ENCODE data around the gene ACACA. TPM values are rescaled to one million over a fixed set of nuclear protein-coding genes. Genes with fewer than 3 reads are reported as not detected.
"Not testable (repeated sequence)": the region's sequence is repeated elsewhere in the genome, so short reads cannot be mapped to it uniquely, and the experiment has no call there.

ACACA gene
- total RNA-seq, 1 donor from 2014 or later: 42.4 TPM

GRCh38 chr17:37410357-37410756 lies 3.7 kb upstream of the ACACA start:
- no peak for ATAC-seq (ENCODE audit: low read depth)
- H3K4me3 Mint-ChIP-seq: no peak overlapping the region
- TF ChIP-seq, protein P1, sequence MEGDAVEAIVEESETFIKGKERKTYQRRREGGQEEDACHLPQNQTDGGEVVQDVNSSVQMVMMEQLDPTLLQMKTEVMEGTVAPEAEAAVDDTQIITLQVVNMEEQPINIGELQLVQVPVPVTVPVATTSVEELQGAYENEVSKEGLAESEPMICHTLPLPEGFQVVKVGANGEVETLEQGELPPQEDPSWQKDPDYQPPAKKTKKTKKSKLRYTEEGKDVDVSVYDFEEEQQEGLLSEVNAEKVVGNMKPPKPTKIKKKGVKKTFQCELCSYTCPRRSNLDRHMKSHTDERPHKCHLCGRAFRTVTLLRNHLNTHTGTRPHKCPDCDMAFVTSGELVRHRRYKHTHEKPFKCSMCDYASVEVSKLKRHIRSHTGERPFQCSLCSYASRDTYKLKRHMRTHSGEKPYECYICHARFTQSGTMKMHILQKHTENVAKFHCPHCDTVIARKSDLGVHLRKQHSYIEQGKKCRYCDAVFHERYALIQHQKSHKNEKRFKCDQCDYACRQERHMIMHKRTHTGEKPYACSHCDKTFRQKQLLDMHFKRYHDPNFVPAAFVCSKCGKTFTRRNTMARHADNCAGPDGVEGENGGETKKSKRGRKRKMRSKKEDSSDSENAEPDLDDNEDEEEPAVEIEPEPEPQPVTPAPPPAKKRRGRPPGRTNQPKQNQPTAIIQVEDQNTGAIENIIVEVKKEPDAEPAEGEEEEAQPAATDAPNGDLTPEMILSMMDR (IDR thresholded peaks at IDR 0.05): no peak
- POLR2A ChIA-PET: interaction anchor here (0.6 to 1.2 kb wide), 2 partner anchors 14 to 56 kb away, joined by 3 read pairs; no protein-coding TSS in a partner anchor
- CTCF ChIA-PET: no interaction called here
- peaks cover 42% of the 10 kb centered on the region for H3K36me3 Mint-ChIP-seq (ENCODE audit: low read depth)
- peaks cover 25% of the 10 kb centered on the region for H3K4me1 Mint-ChIP-seq
- intact Hi-C loops (cut with micrococcal nuclease): no loop called here
- DNase-seq: no peak
- H3K9me3 Mint-ChIP-seq: no peaks in the 10 kb centered on the region
- no peaks in the 10 kb centered on the region for H3K27me3 Mint-ChIP-seq
- H3K27ac Mint-ChIP-seq: no peak overlapping the region

- POLR2A ChIA-PET: interaction anchor here (0.7 to 1.5 kb wide), 2 partner anchors 29 to 48 kb away, joined by 5 read pairs; no protein-coding TSS in a partner anchor
- H3K4me1 Mint-ChIP-seq: peaks cover 31% of the 10 kb centered on the region
- H3K9me3 Mint-ChIP-seq; CTCF ChIA-PET; DNase-seq; intact Hi-C loops (cut with micrococcal nuclease); H3K27me3 Mint-ChIP-seq; ATAC-seq (ENCODE audit: low read depth): not testable (repeated sequence)
- H3K4me3 Mint-ChIP-seq: peak overlapping the region; percentile 87
- H3K27ac Mint-ChIP-seq: peak overlapping the region; percentile 46
- peaks cover 22% of the 10 kb centered on the region for H3K36me3 Mint-ChIP-seq (ENCODE audit: low read depth)
Observed at GRCh38 chr17:37408145-37408479, 1.5 kb upstream of the ACACA start.

DNA sequence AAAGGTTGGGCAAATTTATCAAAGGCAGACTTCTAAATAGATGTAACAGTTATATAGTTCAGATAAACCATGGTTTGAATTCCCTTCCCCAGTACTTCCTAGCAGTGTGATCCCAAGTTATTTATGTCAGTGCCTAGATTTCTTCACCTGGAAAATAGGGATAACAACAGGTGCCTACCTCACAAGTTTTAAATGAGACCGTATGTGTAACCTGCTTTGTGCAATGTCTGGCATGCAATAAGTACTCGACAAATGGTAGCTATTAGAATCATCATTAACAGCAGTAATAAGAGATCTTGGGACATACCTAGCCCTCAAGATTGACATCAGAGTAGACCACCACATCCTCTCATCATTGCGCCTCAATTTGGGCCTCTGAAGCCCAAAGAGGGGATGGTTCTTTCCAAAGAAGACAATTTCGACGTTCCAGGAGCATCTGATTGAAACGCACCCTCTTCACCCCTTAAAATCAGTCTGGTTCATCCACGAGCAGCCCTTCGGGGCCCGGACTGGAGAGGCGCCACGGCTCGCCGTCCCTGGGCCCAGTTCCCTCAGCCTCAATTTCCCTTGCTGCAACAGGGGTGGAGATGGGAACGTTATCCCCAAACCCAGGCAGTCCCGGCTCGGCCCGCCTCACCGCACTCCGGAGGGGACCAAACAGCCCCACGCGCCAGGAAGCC lies 541 bp downstream of the ACACA start:
- TF ChIP-seq, protein P1 (IDR thresholded peaks at IDR 0.05): no peak
- no peaks in the 10 kb centered on the region for H3K27me3 Mint-ChIP-seq
- no peaks in the 10 kb centered on the region for H3K9me3 Mint-ChIP-seq
- DNase-seq: no peak
- intact Hi-C loops (cut with micrococcal nuclease): loop anchor here (1.0 kb wide), 3 partner anchors 9 to 83 kb away; partner anchors contain the start of gene DUSP14
- H3K4me1 Mint-ChIP-seq: peaks cover 36% of the 10 kb centered on the region
- peaks cover 9% of the 10 kb centered on the region for H3K36me3 Mint-ChIP-seq (ENCODE audit: low read depth)
- CTCF ChIA-PET: no interaction called here
- ATAC-seq (ENCODE audit: low read depth): peak; percentile 26
- peak overlapping the region; percentile 92 for H3K27ac Mint-ChIP-seq
- POLR2A ChIA-PET: no interaction called here
- peak overlapping the region; percentile 97 for H3K4me3 Mint-ChIP-seq

DNA sequence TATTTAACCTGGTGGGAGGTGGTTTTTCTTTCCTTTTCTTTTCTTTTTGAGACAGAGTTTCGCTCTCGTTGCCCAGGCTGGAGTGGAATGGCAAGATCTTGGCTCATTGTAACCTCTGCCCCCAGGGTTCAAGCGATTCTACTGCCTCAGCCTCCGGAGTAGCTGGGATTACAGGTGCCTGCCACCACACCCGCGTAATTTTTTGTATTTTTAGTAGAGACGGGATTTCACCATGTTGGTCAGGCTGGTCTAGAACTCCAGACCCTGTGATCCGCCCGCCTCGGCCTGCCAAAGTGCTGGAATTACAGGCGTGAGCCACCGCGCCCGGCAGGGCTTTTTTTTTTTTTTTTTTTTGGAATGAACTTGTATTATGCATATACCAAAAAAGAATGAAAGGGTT lies 1.1 kb downstream of the ACACA start:
- POLR2A ChIA-PET; DNase-seq; ATAC-seq (ENCODE audit: low read depth); H3K36me3 Mint-ChIP-seq (ENCODE audit: low read depth); H3K27me3 Mint-ChIP-seq; H3K9me3 Mint-ChIP-seq; intact Hi-C loops (cut with micrococcal nuclease): not testable (repeated sequence)
- CTCF ChIA-PET: interaction anchor here (1.2 kb wide), 1 partner anchor 32 kb away, joined by 3 read pairs; no protein-coding TSS in a partner anchor
- peak overlapping the region; percentile 97 for H3K4me3 Mint-ChIP-seq
- peak overlapping the region; percentile 92 for H3K27ac Mint-ChIP-seq
- peaks cover 36% of the 10 kb centered on the region for H3K4me1 Mint-ChIP-seq

DNA sequence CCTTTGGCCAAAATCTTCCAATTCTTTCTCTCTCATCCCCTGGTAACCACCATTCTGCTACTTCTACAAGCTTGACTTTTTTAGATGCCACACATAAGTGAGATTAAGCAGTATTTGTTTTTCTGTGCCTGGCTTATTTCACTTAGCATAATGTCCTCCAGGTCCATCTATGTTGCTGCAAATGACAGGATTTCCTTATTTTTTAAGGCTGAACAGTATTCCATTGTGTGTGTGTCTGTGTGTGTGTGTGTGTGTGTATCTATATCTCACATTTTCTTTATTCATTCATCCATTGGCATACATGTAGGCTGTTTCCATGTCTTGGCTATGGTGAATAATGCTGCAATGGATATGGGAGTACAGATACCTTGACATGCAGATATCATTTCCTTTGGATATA lies 6.1 kb downstream of the ACACA start:
- CTCF ChIA-PET: interaction anchor here (1.8 kb wide), 1 partner anchor 27 kb away, joined by 5 read pairs; no protein-coding TSS in a partner anchor
- Mint-ChIP-seq H3K4me1 (peaks cover 24% of the 10 kb centered on the region), H3K4me3 (no peak overlapping the region), H3K27me3 (no peaks in the 10 kb centered on the region), H3K27ac (no peak overlapping the region), H3K9me3 (no peaks in the 10 kb centered on the region), H3K36me3 (ENCODE audit: low read depth) (no peaks in the 10 kb centered on the region)
- TF ChIP-seq, protein P1 (IDR thresholded peaks at IDR 0.05): no peak
- intact Hi-C loops (cut with micrococcal nuclease): no loop called here
- POLR2A ChIA-PET: no interaction called here
- DNase-seq: no peak
- ATAC-seq (ENCODE audit: low read depth): no peak

GRCh38 chr17:37399265-37399803 lies 7.3 kb downstream of the ACACA start:
- ATAC-seq (ENCODE audit: low read depth) (no peak), DNase-seq (no peak)
- no peak overlapping the region for H3K27ac Mint-ChIP-seq
- H3K27me3 Mint-ChIP-seq: no peaks in the 10 kb centered on the region
- ChIA-PET POLR2A (no interaction called here), CTCF (interaction anchor here (1.8 kb wide), 1 partner anchor 26 kb away, joined by 5 read pairs; no protein-coding TSS in a partner anchor)
- peaks cover 16% of the 10 kb centered on the region for H3K4me1 Mint-ChIP-seq
- no peaks in the 10 kb centered on the region for H3K9me3 Mint-ChIP-seq
- H3K36me3 Mint-ChIP-seq (ENCODE audit: low read depth): no peaks in the 10 kb centered on the region
- H3K4me3 Mint-ChIP-seq: no peak overlapping the region
- TF ChIP-seq, protein P1 (IDR thresholded peaks at IDR 0.05): no peak
- intact Hi-C loops (cut with micrococcal nuclease): no loop called here
